ENCODE results near the gene KMT2A. TPM values are rescaled to one million over a fixed set of nuclear protein-coding genes. Genes with fewer than 3 reads are reported as not detected.

The KMT2A gene
- total RNA-seq, 1 donor from 2014 or later, result 43.6 TPM

Other genes starting within 250 kb of the KMT2A start
- gene JAML, start 211.5 kb upstream of the KMT2A start, total RNA-seq, result 7.9 TPM
- gene MPZL3, start 184.1 kb upstream of the KMT2A start, total RNA-seq, result 1.7 TPM
- 36.8 TPM for gene MPZL2, start 172.2 kb upstream of the KMT2A start, total RNA-seq
- gene CD3E, start 131.8 kb upstream of the KMT2A start, total RNA-seq, result 2.2 TPM
- gene CD3D, start 93.8 kb upstream of the KMT2A start, total RNA-seq, result 1.3 TPM
- 1.1 TPM for gene CD3G, start 92.1 kb upstream of the KMT2A start, total RNA-seq
- gene UBE4A, start 76.9 kb upstream of the KMT2A start, total RNA-seq, result 39.3 TPM
- 182 TPM for gene ATP5MG, start 34.9 kb upstream of the KMT2A start, total RNA-seq
- not detected for gene TTC36, start 91.0 kb downstream of the KMT2A start, total RNA-seq
- 2.7 TPM for gene TMEM25, start 94.7 kb downstream of the KMT2A start, total RNA-seq
- gene IFT46, start 129.4 kb downstream of the KMT2A start, total RNA-seq, result 11.4 TPM
- 176 TPM for gene ARCN1, start 135.9 kb downstream of the KMT2A start, total RNA-seq
- gene PHLDB1, start 171.1 kb downstream of the KMT2A start, total RNA-seq, result 562 TPM
- gene TREH, start 243.2 kb downstream of the KMT2A start, total RNA-seq, result not detected